HFFc6 (cell line): ENCODE results near the gene TMEM232. TPM values are rescaled to one million over a fixed set of nuclear protein-coding genes. Genes with fewer than 3 reads are reported as not detected.

Experiments used
- DNase-seq: peaks from one replicate; pipeline ENCODE4 v3.0.0-alpha.2; 2018
- H3K27ac Mint-ChIP-seq: 2 replicates; pipeline ENCODE4 v1.8.0; 2020; ENCODE audit warnings: mild to moderate bottlenecking, mixed read lengths
- H3K27me3 Mint-ChIP-seq: 2 replicates; pipeline ENCODE4 v1.8.0; 2021; ENCODE audit warnings: mild to moderate bottlenecking, moderate library complexity, mixed read lengths; ENCODE audit not compliant: insufficient read depth
- H3K36me3 Mint-ChIP-seq: 2 replicates; pipeline ENCODE4 v1.8.0; 2021; ENCODE audit warnings: low read depth, mixed read lengths
- H3K4me1 Mint-ChIP-seq: 2 replicates; pipeline ENCODE4 v1.8.0; 2020; ENCODE audit warnings: low read depth, mixed read lengths
- H3K4me3 Mint-ChIP-seq: 2 replicates; pipeline ENCODE4 v1.8.0; 2020; ENCODE audit warnings: mild to moderate bottlenecking, moderate library complexity, mixed read lengths
- H3K9me3 Mint-ChIP-seq: 2 replicates; pipeline ENCODE4 v1.8.0; 2020; ENCODE audit warnings: mild to moderate bottlenecking, mixed read lengths
- total RNA-seq, 6 experiments: library from RNA; stranded (reverse); fragmentation: NEBNext Ultra II Directional; extraction: Animal tissue kit (Norgen Biotek cat#: 25700); gene quantifications; 2 replicates in 1 of 6; 3 replicates in 5 of 6; pipeline ENCODE4 v1.2.3, GENCODE V29; 2021
- TF ChIP-seq, protein P1 (sequence below): fragments of 200-600 bp; sonication (generic); IDR thresholded peaks from 2 replicates; pipeline ENCODE4 v1.5.0; 2021; ENCODE audit warnings: antibody characterized with exemption, mild to moderate bottlenecking

Gene TMEM232
- total RNA-seq, 6 experiments from 2014 or later, result 0.36 to 1.3 (median 1.0) TPM

- no peaks in the 10 kb centered on the region; the same call in 1 of the 2 replicates for H3K27me3 Mint-ChIP-seq
- H3K9me3 Mint-ChIP-seq, result peaks cover 4% of the 10 kb centered on the region
- H3K27ac Mint-ChIP-seq, result no peak overlapping the region
- H3K36me3 Mint-ChIP-seq, result no peaks in the 10 kb centered on the region
- TF ChIP-seq, protein P1, sequence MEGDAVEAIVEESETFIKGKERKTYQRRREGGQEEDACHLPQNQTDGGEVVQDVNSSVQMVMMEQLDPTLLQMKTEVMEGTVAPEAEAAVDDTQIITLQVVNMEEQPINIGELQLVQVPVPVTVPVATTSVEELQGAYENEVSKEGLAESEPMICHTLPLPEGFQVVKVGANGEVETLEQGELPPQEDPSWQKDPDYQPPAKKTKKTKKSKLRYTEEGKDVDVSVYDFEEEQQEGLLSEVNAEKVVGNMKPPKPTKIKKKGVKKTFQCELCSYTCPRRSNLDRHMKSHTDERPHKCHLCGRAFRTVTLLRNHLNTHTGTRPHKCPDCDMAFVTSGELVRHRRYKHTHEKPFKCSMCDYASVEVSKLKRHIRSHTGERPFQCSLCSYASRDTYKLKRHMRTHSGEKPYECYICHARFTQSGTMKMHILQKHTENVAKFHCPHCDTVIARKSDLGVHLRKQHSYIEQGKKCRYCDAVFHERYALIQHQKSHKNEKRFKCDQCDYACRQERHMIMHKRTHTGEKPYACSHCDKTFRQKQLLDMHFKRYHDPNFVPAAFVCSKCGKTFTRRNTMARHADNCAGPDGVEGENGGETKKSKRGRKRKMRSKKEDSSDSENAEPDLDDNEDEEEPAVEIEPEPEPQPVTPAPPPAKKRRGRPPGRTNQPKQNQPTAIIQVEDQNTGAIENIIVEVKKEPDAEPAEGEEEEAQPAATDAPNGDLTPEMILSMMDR, result peak; percentile 42
- H3K4me1 Mint-ChIP-seq, result peaks cover 7% of the 10 kb centered on the region; the same call in 1 of the 2 replicates
- peak overlapping the region; percentile 85 for H3K4me3 Mint-ChIP-seq
- no peak for DNase-seq
Observed at GRCh38 chr5:110727025-110727314, 499 bp upstream of the TMEM232 start.

GRCh38 chr5:110718311-110718710 is 8.2 kb downstream of the TMEM232 start:
- Mint-ChIP-seq H3K36me3 (no peaks in the 10 kb centered on the region), H3K27ac (no peak overlapping the region), H3K27me3 (no peaks in the 10 kb centered on the region), H3K4me1 (no peaks in the 10 kb centered on the region), H3K9me3 (no peaks in the 10 kb centered on the region), H3K4me3 (no peak overlapping the region)
- TF ChIP-seq, protein P1, result no peak
- DNase-seq, result no peak

GRCh38 chr5:110716247-110717245 is 9.9 kb downstream of the TMEM232 start:
- TF ChIP-seq, protein P1, result peak; percentile 30; the same call in 1 of the 2 replicates
- no peaks in the 10 kb centered on the region for H3K9me3 Mint-ChIP-seq

GRCh38 chr5:110707260-110707844 is 19.1 kb downstream of the TMEM232 start:
- no peaks in the 10 kb centered on the region for H3K4me1 Mint-ChIP-seq
- no peak for DNase-seq
- TF ChIP-seq, protein P1, result no peak
- no peaks in the 10 kb centered on the region for H3K27me3 Mint-ChIP-seq
- no peak overlapping the region for H3K27ac Mint-ChIP-seq
- no peaks in the 10 kb centered on the region for H3K36me3 Mint-ChIP-seq
- H3K4me3 Mint-ChIP-seq, result no peak overlapping the region
- peaks cover 4% of the 10 kb centered on the region for H3K9me3 Mint-ChIP-seq

More at GRCh38 chr5:110716247-110717245, 9.9 kb downstream of the TMEM232 start:
- Mint-ChIP-seq H3K4me1 (no peaks in the 10 kb centered on the region), H3K4me3 (no peak overlapping the region), H3K27me3 (no peaks in the 10 kb centered on the region), H3K36me3 (no peaks in the 10 kb centered on the region), H3K27ac (no peak overlapping the region)
- no peak for DNase-seq

- H3K27ac Mint-ChIP-seq, result no peak overlapping the region
- TF ChIP-seq, protein P1, result no peak
- DNase-seq, result no peak
- H3K27me3 Mint-ChIP-seq, result no peaks in the 10 kb centered on the region
- H3K36me3 Mint-ChIP-seq, result no peaks in the 10 kb centered on the region
- H3K9me3 Mint-ChIP-seq, result peaks cover 4% of the 10 kb centered on the region
- no peak overlapping the region for H3K4me3 Mint-ChIP-seq
- no peaks in the 10 kb centered on the region for H3K4me1 Mint-ChIP-seq
Observed at GRCh38 chr5:110705349-110705748, 21.1 kb downstream of the TMEM232 start.
